ENCODE data around the gene ANKS1B.

Gene ANKS1B

DNA sequence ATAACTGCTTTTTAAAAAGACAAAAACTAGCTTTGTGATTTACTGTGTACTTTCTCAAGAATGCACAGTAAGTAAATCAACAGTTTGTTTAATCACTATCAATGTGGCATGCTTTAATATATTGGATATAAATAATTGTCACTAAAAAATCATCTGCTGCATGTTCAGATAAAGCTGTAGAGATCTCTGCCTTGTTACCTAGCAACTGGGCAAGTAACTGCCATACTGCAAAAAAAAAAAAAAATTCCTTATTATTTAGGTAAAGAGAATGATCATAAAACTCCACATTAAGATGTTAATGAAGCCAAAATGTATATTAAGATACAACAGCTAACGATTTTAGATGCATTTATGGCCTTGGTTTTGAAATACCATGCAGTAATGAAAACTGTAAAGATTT is 1102.2 kb downstream of the ANKS1B start:
- Histone ChIP-seq H3K27ac (no peak overlapping the region), H3K4me1 (no peaks in the 10 kb centered on the region), H3K9me3 (no peaks in the 10 kb centered on the region), H3K4me3 (no peak overlapping the region), H3K36me3 (no peaks in the 10 kb centered on the region), H3K27me3 (no peaks in the 10 kb centered on the region)
- DNase-seq: no peak
- intact Hi-C loops (cut with DNase I; ENCODE audit: low total_unique reads): no loop called here
- TF ChIP-seq, protein P1, sequence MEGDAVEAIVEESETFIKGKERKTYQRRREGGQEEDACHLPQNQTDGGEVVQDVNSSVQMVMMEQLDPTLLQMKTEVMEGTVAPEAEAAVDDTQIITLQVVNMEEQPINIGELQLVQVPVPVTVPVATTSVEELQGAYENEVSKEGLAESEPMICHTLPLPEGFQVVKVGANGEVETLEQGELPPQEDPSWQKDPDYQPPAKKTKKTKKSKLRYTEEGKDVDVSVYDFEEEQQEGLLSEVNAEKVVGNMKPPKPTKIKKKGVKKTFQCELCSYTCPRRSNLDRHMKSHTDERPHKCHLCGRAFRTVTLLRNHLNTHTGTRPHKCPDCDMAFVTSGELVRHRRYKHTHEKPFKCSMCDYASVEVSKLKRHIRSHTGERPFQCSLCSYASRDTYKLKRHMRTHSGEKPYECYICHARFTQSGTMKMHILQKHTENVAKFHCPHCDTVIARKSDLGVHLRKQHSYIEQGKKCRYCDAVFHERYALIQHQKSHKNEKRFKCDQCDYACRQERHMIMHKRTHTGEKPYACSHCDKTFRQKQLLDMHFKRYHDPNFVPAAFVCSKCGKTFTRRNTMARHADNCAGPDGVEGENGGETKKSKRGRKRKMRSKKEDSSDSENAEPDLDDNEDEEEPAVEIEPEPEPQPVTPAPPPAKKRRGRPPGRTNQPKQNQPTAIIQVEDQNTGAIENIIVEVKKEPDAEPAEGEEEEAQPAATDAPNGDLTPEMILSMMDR (IDR thresholded peaks at IDR 0.05): no peak

DNA sequence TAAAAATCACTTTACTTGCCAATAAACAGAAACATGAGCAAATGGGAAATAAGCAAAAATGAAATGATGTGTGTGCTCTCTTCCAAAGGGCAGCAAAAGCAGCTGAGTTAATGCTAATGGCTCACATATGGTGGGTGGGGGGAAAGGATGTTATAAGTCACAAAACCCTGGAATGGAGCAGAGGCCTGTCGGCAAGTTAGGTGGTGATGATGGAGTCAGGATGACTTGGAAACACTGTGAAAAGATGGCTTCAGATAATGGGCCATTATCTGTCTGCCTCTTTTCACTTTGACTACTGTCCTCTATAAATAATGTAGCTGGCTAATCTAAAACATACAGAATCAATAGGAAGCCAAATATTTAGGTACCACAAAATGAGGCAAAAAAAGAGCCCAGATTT is 1111.0 kb downstream of the ANKS1B start:
- intact Hi-C loops (cut with DNase I; ENCODE audit: low total_unique reads): no loop called here
- Histone ChIP-seq H3K36me3 (no peaks in the 10 kb centered on the region), H3K27me3 (no peaks in the 10 kb centered on the region), H3K9me3 (no peaks in the 10 kb centered on the region), H3K27ac (no peak overlapping the region), H3K4me3 (no peak overlapping the region), H3K4me1 (no peaks in the 10 kb centered on the region)
- TF ChIP-seq, protein P1 (IDR thresholded peaks at IDR 0.05): no peak
- DNase-seq: no peak

DNA sequence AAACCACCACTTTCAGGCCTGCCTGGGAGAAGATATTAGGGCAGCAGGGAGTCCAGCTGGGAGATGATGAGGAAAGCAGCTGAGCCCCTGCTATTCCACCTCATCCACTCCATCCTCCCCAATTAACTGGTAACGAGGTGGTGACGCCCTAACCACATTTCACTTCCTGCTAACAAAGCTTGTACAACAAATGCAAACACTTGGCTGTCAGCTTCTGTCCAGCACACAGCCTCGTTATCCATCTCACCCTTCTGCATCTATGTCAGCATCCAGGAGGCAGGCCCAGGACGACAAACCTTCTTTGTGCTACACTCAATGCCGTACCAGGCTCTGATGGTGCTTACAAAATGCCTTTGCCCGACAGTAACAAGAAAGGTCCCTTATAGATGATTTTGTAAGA is 1114.2 kb downstream of the ANKS1B start:
- intact Hi-C loops (cut with DNase I; ENCODE audit: low total_unique reads): no loop called here
- no peak for DNase-seq
- Histone ChIP-seq H3K4me3 (no peak overlapping the region), H3K9me3 (no peaks in the 10 kb centered on the region), H3K36me3 (no peaks in the 10 kb centered on the region), H3K4me1 (no peaks in the 10 kb centered on the region), H3K27ac (no peak overlapping the region), H3K27me3 (no peaks in the 10 kb centered on the region)
- TF ChIP-seq, protein P1 (IDR thresholded peaks at IDR 0.05): no peak

DNA sequence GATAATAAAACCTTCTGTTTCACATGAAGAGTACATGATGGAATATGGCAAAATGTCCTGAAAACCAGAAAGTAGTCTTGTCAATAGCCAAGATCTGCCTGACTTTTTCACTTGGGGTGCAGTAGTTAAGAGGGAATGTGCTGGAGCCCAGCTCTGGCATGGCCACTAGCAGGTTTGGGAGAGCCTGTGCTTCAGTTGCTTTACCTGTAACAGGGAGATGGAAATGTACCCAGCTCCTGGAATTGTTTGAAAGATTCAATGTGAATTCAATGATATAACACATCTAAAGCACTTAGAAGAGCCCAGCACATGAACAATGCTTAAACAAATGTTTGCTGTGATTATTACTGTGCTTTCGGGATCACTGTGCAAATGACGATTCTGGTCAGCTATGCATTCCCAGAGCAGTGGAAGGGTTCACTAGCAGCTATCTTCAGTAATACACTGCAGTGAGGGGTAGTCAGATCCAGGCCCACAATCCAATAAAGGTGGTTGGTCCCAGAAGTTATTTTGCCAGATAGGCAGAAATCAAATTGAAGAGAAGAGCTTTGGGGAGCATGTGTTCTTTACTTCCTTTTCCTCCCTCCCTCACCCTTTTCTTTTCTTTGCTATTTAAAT is 1114.7 kb downstream of the ANKS1B start:
- Histone ChIP-seq H3K4me3 (no peak overlapping the region), H3K27ac (no peak overlapping the region), H3K9me3 (no peaks in the 10 kb centered on the region), H3K4me1 (no peaks in the 10 kb centered on the region), H3K36me3 (no peaks in the 10 kb centered on the region), H3K27me3 (no peaks in the 10 kb centered on the region)
- TF ChIP-seq, protein P1 (IDR thresholded peaks at IDR 0.05): no peak
- no peak for DNase-seq
- intact Hi-C loops (cut with DNase I; ENCODE audit: low total_unique reads): no loop called here

DNA sequence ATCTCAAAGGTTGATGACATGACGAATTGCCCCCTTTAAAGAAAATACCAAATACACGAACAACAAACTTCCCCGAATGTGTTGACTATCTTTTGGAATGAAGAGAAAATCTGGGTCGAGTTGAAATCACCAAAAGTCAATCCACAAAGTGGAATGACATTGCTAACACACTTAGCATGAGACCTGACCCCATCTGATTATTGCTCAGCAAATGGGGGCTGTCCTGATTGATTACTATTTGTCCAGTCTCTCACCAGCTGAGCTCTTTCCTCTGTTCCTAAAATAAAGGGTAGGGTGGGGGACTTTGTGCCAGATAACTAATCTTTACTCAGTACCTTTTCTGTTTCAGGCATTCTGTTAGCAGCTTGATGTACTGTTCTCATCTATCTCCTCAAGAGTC is 1116.2 kb downstream of the ANKS1B start:
- no peaks in the 10 kb centered on the region for H3K27me3 ChIP-seq
- intact Hi-C loops (cut with DNase I; ENCODE audit: low total_unique reads): no loop called here
- H3K27ac ChIP-seq: no peak overlapping the region
- no peak overlapping the region for H3K4me3 ChIP-seq
- DNase-seq: no peak
- H3K36me3 ChIP-seq: no peaks in the 10 kb centered on the region
- TF ChIP-seq, protein P1 (IDR thresholded peaks at IDR 0.05): no peak
- H3K9me3 ChIP-seq: no peaks in the 10 kb centered on the region
- H3K4me1 ChIP-seq: no peaks in the 10 kb centered on the region

DNA sequence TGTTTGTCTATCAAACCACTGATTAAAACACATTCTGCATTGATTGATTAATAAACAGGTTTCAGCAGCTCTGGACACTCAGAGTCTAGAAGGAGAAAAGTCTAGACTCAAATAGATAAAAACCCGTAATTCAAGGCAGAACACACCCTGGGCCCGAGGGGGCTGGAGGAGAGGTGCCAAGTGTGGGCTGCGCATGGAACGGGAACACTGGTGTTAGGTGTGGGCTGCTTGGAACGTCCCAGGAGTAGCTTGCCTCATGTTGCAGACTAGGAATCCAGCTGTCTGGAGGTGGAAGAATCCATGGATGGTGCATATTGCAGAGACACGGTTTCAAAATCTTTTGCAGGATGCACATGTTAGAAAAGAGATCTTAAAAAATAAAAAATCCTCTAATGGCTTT is 1116.7 kb downstream of the ANKS1B start:
- no peaks in the 10 kb centered on the region for H3K27me3 ChIP-seq
- TF ChIP-seq, protein P1 (IDR thresholded peaks at IDR 0.05): no peak
- intact Hi-C loops (cut with DNase I; ENCODE audit: low total_unique reads): no loop called here
- no peak for DNase-seq
- no peak overlapping the region for H3K4me3 ChIP-seq
- no peak overlapping the region for H3K27ac ChIP-seq
- H3K4me1 ChIP-seq: no peaks in the 10 kb centered on the region
- H3K36me3 ChIP-seq: no peaks in the 10 kb centered on the region
- no peaks in the 10 kb centered on the region for H3K9me3 ChIP-seq
